T-helper 2 cell (primary cell): ENCODE results near the gene NFIB.

Experiments
- DNase-seq, 5 experiments: peaks; one replicate each; pipeline versions ENCODE4 v3.0.0 to v3.0.0-alpha.2; 2012 to 2022

NFIB gene

GRCh38 chr9:14057368-14058324 is 256.3 kb downstream of the NFIB start:
- no peak for DNase-seq

- no peak for DNase-seq
These were observed 257.6 kb downstream of the NFIB start for GRCh38 chr9:14056316-14056861.

DNA sequence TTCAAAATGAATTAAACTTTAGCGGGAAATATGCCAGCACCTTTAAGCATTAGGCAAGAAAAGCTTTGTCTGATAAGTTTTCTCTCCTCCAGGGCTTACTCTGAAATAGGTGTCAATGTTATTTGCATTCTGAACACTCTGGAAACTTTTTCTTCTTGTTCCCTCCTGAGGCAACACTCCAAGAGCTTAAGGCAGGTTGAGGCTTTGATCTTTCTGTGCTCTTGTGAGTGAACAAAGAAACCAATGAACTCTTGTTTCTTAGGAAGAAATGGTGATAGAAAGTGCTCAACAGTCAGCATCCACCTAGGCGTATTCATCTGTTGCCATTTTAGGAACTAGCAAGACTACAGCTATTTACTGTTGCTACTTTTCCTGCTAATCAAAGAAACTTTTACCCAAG is 259.8 kb downstream of the NFIB start:
- no peak for DNase-seq

DNA sequence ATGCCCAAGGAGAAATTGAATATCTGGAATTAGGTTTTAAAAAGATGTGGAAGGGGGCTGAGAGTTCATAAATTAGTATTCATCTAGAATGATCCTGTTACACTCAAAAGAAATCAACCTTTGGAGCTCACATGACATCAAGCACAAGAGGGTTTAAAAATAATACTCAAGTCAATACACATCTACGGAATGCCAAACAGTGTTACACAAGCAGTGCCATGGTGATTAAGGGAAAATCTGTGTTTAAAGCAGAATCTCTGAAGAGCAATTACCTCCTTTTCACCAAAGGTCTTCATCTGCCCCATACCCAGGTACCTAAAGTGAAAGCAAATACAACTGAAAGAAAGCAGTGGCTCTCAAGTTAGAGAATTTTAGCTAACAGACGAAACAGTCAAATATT is 261.6 kb downstream of the NFIB start:
- no peak for DNase-seq

DNA sequence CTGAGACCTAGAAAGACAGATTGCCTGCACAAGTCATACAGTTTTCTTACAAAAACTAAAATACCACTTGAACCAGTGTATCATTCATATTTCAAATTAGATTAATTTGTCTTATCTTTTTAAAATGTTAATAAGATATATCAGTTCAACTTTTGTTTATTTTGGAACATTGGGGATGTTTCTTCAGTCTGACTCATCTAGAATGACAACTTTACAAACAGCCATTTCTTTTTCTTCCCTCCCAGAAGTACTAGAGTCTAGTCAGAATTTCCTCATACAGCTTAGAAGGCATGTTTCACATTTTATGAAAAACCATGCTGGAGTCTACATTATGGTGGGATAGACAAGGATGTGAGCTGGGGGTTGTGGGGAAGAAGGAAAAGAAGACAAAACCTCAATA is 262.5 kb downstream of the NFIB start:
- DNase-seq: no peak

GRCh38 chr9:14043483-14043882 is 270.5 kb downstream of the NFIB start:
- no peak for DNase-seq

DNA sequence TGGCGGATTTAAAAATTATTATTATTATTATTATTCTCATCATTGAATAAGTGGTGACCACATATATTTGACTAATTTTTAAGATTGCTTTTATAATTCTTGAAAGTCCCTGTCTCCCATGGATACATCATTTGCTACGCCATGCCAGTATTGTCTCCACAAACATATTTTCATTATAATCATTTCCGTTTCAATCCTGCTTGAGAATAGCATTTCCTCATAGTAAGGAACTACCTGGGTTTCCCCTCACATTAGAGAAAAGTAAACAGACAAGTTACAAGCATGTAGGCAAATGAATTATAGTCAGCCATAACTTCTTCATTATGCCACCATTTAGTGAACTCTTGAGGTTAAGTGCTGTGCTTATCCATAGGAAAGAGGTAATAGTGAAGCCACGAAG is 276.6 kb downstream of the NFIB start:
- no peak for DNase-seq

DNA sequence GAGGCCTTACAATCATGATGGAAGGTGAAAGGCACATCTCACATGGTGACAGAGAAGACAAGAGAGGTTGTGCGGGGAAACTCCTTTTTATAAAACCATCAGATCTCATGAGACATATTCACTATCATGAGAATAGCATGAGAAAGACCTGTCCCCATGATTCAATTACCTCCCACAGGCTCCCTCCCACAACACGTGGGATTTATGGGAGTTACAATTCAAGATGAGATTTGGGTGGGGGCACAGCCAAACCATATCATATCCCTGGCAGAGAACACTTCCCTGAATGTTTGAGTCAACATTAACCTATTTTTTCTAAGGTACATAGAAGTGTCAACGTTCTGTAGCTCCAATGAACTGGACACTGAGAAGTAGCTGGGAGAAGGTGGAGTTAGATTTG is 280.9 kb downstream of the NFIB start:
- no peak for DNase-seq
